Upper lobe of left lung (tissue), 6 donors: ENCODE data around the gene TMTC1. TPM values are rescaled to one million over a fixed set of nuclear protein-coding genes. Genes with fewer than 3 reads are reported as not detected.

ENCODE experiments used
- ATAC-seq, 2 donors: fragments of 200-7000 bp; cut with Tn5 transposase; one replicate each; pipeline ENCODE4 v1.9.1; 2022; ENCODE audit warnings: mild to moderate bottlenecking in 2 of 2, moderate library complexity in 2 of 2; ENCODE audit not compliant: low FRiP score in 2 of 2
- DNase-seq, 2 donors: peaks; one replicate each; pipeline ENCODE4 v3.0.0-alpha.2; 2019 to 2020
- H3K27ac ChIP-seq, 4 donors: fragments of 200-600 bp; sonication (generic); one replicate each; pipeline ENCODE4 v1.5.1; 2016 to 2019
- H3K27me3 ChIP-seq, 4 donors: fragments of 200-600 bp; sonication (generic); one replicate each; pipeline ENCODE4 v1.5.1; 2017 to 2019
- H3K36me3 ChIP-seq, 4 donors: fragments of 200-600 bp; sonication (generic); one replicate each; pipeline ENCODE4 v1.5.1; 2016 to 2019
- H3K4me1 ChIP-seq, 4 donors: fragments of 200-600 bp; sonication (generic); one replicate each; pipeline ENCODE4 v1.5.1; 2018 to 2019
- H3K4me3 ChIP-seq, 4 donors: fragments of 200-600 bp; sonication (generic); one replicate each; pipeline ENCODE4 v1.5.1; 2017 to 2019; ENCODE audit warnings: mild to moderate bottlenecking in 2 of 4, moderate library complexity in 1 of 4
- H3K9me3 ChIP-seq, 4 donors: fragments of 200-600 bp; sonication (generic); one replicate each; pipeline ENCODE4 v1.5.1; 2018 to 2019
- EP300 ChIP-seq, 4 donors: sonication (generic); formaldehyde crosslinking; IDR thresholded peaks; one replicate each; pipeline ENCODE4 v1.5.1; 2017; ENCODE audit warnings: antibody characterized with exemption in 4 of 4, control low read depth in 2 of 4
- POLR2A ChIP-seq, 4 donors: fragments of 450-650 bp; IDR thresholded peaks; one replicate each; pipeline ENCODE4 v1.5.1; 2016 to 2017; ENCODE audit warnings: antibody characterized with exemption in 4 of 4, mild to moderate bottlenecking in 2 of 4
- POLR2AphosphoS5 ChIP-seq, 2 donors: sonication (generic); formaldehyde crosslinking; IDR thresholded peaks; one replicate each; pipeline ENCODE4 v1.5.1; 2017; ENCODE audit warnings: antibody characterized with exemption in 2 of 2
- WGBS, 2 donors: methylation state at CpG; one replicate each; pipeline ENCODE4 v1.1.5; 2017 to 2018; 5-methylcytosine and 5-hydroxymethylcytosine counted together
- total RNA-seq, 6 donors: library from RNA; depleted of rRNA in 4 of 6; stranded (reverse); fragments of >200 nt in 4 of 6; gene quantifications; one replicate each; pipeline versions ENCODE4 v1.1.0 to v1.2.1, GENCODE V29; 2016 to 2021
- TF ChIP-seq, protein P1 (sequence below), 6 experiments: fragments of 450-650 bp in 4 of 6; fragments of 200-600 bp in 2 of 6; sonication (generic) in 2 of 6; IDR thresholded peaks; one replicate each; pipeline ENCODE4 v1.5.1; 2016 to 2019; ENCODE audit warnings: antibody characterized with exemption in 6 of 6
- donor health status: DM: no; HTN: no; CAD: no; lungs with moderate emphysema.
- donor health status: DM: no; HTN: yes; CAD: no; lungs with severe emphysema.

The TMTC1 gene
- total RNA-seq, 6 donors from 2014 or later = 25.1 to 39.3 (median 29.7) TPM

DNA sequence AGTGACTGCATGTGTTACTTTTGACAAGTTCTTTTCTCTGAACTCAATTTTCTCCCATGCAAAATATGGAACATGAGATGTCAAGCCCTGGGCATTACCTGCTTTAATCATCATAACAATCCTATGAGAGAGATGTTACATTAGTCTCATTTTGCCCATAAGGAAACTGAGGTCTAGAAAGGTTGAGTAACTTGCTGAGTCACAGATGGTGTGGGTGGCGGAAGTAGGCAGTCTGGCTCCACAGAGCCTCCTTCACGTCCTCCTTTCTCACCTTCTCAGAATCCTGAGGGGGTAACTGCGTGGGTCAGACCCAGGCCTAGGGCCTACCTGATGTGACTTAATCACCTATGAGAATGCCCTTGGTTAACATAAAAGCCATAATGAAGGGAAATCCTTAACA, 50.7 kb downstream of the TMTC1 start:
- Histone ChIP-seq H3K4me3 (no peak overlapping the region), H3K36me3 (no peaks in the 10 kb centered on the region), H3K27me3 (no peaks in the 10 kb centered on the region), H3K4me1 (peaks cover 0 to 14% (median 6%) of the 10 kb centered on the region in 4 donors), H3K9me3 (no peaks in the 10 kb centered on the region), H3K27ac (no peak overlapping the region)
- TF ChIP-seq POLR2AphosphoS5 (IDR thresholded peaks at IDR 0.05) (no peak), POLR2A (IDR thresholded peaks at IDR 0.05) (no peak), EP300 (IDR thresholded peaks at IDR 0.05) (no peak)
- TF ChIP-seq, protein P1, sequence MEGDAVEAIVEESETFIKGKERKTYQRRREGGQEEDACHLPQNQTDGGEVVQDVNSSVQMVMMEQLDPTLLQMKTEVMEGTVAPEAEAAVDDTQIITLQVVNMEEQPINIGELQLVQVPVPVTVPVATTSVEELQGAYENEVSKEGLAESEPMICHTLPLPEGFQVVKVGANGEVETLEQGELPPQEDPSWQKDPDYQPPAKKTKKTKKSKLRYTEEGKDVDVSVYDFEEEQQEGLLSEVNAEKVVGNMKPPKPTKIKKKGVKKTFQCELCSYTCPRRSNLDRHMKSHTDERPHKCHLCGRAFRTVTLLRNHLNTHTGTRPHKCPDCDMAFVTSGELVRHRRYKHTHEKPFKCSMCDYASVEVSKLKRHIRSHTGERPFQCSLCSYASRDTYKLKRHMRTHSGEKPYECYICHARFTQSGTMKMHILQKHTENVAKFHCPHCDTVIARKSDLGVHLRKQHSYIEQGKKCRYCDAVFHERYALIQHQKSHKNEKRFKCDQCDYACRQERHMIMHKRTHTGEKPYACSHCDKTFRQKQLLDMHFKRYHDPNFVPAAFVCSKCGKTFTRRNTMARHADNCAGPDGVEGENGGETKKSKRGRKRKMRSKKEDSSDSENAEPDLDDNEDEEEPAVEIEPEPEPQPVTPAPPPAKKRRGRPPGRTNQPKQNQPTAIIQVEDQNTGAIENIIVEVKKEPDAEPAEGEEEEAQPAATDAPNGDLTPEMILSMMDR (IDR thresholded peaks at IDR 0.05) = no peak
- DNase-seq = no peak
- no peak for ATAC-seq
- WGBS, 2 donors = 82 to 84% methylated on average over 3 of the region's 3 CpGs

DNA sequence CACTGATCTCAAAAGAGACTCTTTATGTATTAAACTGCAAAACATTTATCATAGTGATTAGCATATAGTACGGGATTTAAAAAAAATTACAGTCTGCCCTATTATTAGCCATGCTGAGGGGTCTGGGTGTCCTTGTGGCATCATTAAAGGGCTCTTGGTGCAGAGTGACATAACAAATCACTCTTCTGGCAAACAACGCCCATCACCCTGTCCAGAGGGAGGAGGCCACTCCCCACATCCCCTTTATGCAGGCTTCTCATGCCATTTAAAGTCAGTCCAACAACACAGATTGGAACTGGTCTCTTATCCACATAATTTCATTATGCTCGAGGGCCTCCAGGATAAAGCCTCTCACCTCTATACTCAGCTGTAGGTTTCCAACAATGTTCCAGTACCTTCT, 51.1 kb downstream of the TMTC1 start:
- Histone ChIP-seq H3K36me3 (no peaks in the 10 kb centered on the region), H3K27ac (no peak overlapping the region), H3K4me3 (no peak overlapping the region), H3K9me3 (no peaks in the 10 kb centered on the region), H3K4me1 (peaks cover 0 to 10% (median 7%) of the 10 kb centered on the region in 4 donors), H3K27me3 (no peaks in the 10 kb centered on the region)
- DNase-seq = no peak
- ATAC-seq = no peak
- WGBS, 2 donors = 90 to 92% methylated on average over 3 of the region's 3 CpGs
- TF ChIP-seq POLR2A (IDR thresholded peaks at IDR 0.05) (no peak), POLR2AphosphoS5 (IDR thresholded peaks at IDR 0.05) (no peak), EP300 (IDR thresholded peaks at IDR 0.05) (no peak)
- TF ChIP-seq, protein P1 (IDR thresholded peaks at IDR 0.05) = no peak

DNA sequence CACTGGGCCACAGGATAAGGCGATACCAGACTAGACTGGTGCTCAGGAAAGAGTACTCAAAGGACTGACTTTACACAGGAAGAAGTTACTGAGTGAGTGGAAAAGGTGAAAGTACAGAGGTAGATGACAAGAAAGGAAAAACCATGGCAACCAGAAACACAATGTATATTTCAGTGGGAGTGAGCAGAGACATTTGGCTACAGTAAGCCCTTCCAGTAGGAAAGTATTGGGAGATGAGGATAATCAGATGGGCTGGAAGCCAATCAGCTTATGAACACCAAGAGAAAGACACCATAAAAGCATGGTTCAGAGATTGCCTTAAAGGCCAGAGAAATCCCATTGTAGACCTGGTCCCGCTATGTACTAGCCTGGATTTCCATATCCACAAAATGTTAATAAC, 51.6 kb downstream of the TMTC1 start:
- no peak overlapping the region for H3K27ac ChIP-seq
- no peak for ATAC-seq
- H3K4me1 ChIP-seq = peaks cover under 1 to 11% (median 3%) of the 10 kb centered on the region in 4 donors
- 91% methylated on average over 2 of the region's 2 CpGs for WGBS, 2 donors
- no peak overlapping the region for H3K4me3 ChIP-seq
- H3K36me3 ChIP-seq = no peaks in the 10 kb centered on the region
- no peaks in the 10 kb centered on the region for H3K27me3 ChIP-seq
- TF ChIP-seq EP300 (IDR thresholded peaks at IDR 0.05) = no peak
- TF ChIP-seq POLR2AphosphoS5 (IDR thresholded peaks at IDR 0.05) = no peak
- no peak for TF ChIP-seq POLR2A (IDR thresholded peaks at IDR 0.05)
- TF ChIP-seq, protein P1 (IDR thresholded peaks at IDR 0.05) = no peak
- DNase-seq = no peak
- H3K9me3 ChIP-seq = no peaks in the 10 kb centered on the region

DNA sequence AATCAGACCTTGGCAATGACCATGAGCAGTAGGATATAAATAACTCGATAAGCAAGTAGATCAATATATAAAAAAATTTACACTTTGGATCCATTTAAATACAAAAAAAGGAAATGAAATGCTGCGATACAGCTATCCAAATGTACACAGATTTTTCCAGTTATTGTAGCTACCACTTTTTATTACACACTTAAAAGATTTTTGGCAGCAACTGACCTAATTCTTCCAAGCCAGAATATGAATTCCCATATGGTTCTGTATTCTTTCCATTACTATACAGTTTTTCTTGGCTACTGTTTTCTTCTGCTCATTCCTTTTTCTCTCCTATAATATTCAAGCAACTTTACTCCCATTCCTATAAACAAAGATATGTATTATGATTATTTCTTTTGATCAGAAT, 52.2 kb downstream of the TMTC1 start:
- DNase-seq (no peak), ATAC-seq (no peak)
- H3K27me3 ChIP-seq = no peaks in the 10 kb centered on the region
- no peaks in the 10 kb centered on the region for H3K9me3 ChIP-seq
- peaks cover under 1 to 16% (median 7%) of the 10 kb centered on the region in 4 donors for H3K4me1 ChIP-seq
- H3K36me3 ChIP-seq = no peaks in the 10 kb centered on the region
- WGBS, 2 donors = 51 to 68% methylated on average over 2 of the region's 2 CpGs
- no peak overlapping the region for H3K4me3 ChIP-seq
- H3K27ac ChIP-seq = no peak overlapping the region
- TF ChIP-seq EP300 (IDR thresholded peaks at IDR 0.05) (no peak), POLR2A (IDR thresholded peaks at IDR 0.05) (no peak), POLR2AphosphoS5 (IDR thresholded peaks at IDR 0.05) (no peak)
- TF ChIP-seq, protein P1 (IDR thresholded peaks at IDR 0.05) = no peak

DNA sequence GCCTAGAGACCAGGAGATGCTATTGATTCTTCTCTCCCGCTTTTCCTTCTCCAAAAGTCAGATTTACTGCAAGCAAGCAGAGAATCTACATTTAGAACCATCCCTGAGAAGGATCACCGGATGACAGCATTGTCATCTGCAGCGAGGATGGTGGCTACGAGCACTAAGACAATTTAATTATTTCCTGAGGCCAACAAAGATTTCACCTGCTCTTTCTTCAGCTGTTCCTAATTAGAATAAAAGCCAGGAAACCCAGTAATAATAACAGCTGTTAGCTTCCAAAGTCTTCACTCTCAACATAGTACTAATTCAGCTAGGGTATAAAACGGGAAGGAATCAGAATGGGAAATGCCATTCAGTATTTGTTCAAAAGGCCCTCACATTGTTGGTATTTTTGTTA, 53.3 kb downstream of the TMTC1 start:
- no peak overlapping the region for H3K27ac ChIP-seq
- no peak overlapping the region for H3K4me3 ChIP-seq
- ATAC-seq (no peak), DNase-seq (no peak)
- no peak for TF ChIP-seq POLR2AphosphoS5 (IDR thresholded peaks at IDR 0.05)
- TF ChIP-seq, protein P1 (IDR thresholded peaks at IDR 0.05) = no peak
- no peak for TF ChIP-seq POLR2A (IDR thresholded peaks at IDR 0.05)
- TF ChIP-seq EP300 (IDR thresholded peaks at IDR 0.05) = no peak
- no peaks in the 10 kb centered on the region for H3K9me3 ChIP-seq
- 84 to 87% methylated on average over 5 of the region's 5 CpGs for WGBS, 2 donors
- H3K27me3 ChIP-seq = no peaks in the 10 kb centered on the region
- H3K36me3 ChIP-seq = no peaks in the 10 kb centered on the region
- H3K4me1 ChIP-seq = peaks cover 3 to 16% (median 8%) of the 10 kb centered on the region in 4 donors
